Muscle of leg (tissue), 11 donors: ENCODE data around the gene CDH22. TPM values are rescaled to one million over a fixed set of nuclear protein-coding genes. Genes with fewer than 3 reads are reported as not detected.

Experiments used
- DNase-seq: peaks from one replicate; pipeline ENCODE4 v3.0.0; 2013
- H3K27ac ChIP-seq: one replicate; pipeline ENCODE4 v1.5.1; 2013; ENCODE audit warnings: mild to moderate bottlenecking, low read length, control low read depth
- H3K27me3 ChIP-seq: one replicate; pipeline ENCODE4 v1.6.1; 2013; ENCODE audit warnings: low read length; ENCODE audit not compliant: control insufficient read depth, insufficient read depth
- H3K36me3 ChIP-seq: one replicate; pipeline ENCODE4 v1.6.1; 2013; ENCODE audit warnings: low read length; ENCODE audit not compliant: control insufficient read depth, insufficient read depth
- H3K4me1 ChIP-seq: one replicate; pipeline ENCODE4 v1.6.1; 2013; ENCODE audit warnings: low read length; ENCODE audit not compliant: control insufficient read depth, insufficient read depth
- H3K4me3 ChIP-seq: one replicate; pipeline ENCODE4 v1.5.1; 2013; ENCODE audit warnings: low read length, control low read depth
- H3K9me3 ChIP-seq: replicated peaks from 2 replicates; pipeline ENCODE4 v1.6.1; 2013; ENCODE audit warnings: low read depth, low read length; ENCODE audit not compliant: control insufficient read depth
- WGBS: methylation state at CpG from one replicate; pipeline ENCODE4 v1.1.5; 2013; ENCODE audit warnings: missing lambda C conversion rate; ENCODE audit not compliant: insufficient coverage; 5-methylcytosine and 5-hydroxymethylcytosine counted together
- polyA plus RNA-seq, 8 donors: library from polyadenylated mRNA; unstranded; fragments of 120-200 nt; gene quantifications; one replicate each; pipeline versions ENCODE4 v1.2.1 to v1.2.3, GENCODE V29; 2013; ENCODE audit warnings: inconsistent platforms in 1 of 8, low replicate concordance in 1 of 8; ENCODE audit not compliant: insufficient read length in 8 of 8, insufficient read depth in 1 of 8
- total RNA-seq: library from RNA; stranded (reverse); fragments of 120-200 nt; gene quantifications from one replicate; pipeline ENCODE4 v1.2.4, GENCODE V29; 2013

Gene CDH22
- total and polyA plus RNA-seq, 9 donors, result 0.13 to 0.43 (median 0.25) TPM

GRCh38 chr20:46161921-46162320 lies 146.4 kb downstream of the CDH22 start:
- peaks cover 23% of the 10 kb centered on the region for H3K27me3 ChIP-seq
- no peak for DNase-seq
- no peak overlapping the region for H3K4me3 ChIP-seq
- no peaks in the 10 kb centered on the region for H3K36me3 ChIP-seq
- no peaks in the 10 kb centered on the region for H3K9me3 ChIP-seq
- H3K4me1 ChIP-seq, result no peaks in the 10 kb centered on the region
- no CpG with 5 or more reads among the region's 1 CpG for WGBS
- no peak overlapping the region for H3K27ac ChIP-seq

GRCh38 chr20:46160661-46161060 lies 147.6 kb downstream of the CDH22 start:
- Histone ChIP-seq H3K36me3 (no peaks in the 10 kb centered on the region), H3K27me3 (peaks cover 22% of the 10 kb centered on the region), H3K27ac (no peak overlapping the region), H3K9me3 (no peaks in the 10 kb centered on the region), H3K4me1 (no peaks in the 10 kb centered on the region), H3K4me3 (no peak overlapping the region)
- 50% methylated on average over 5 of the region's 5 CpGs for WGBS
- no peak for DNase-seq

GRCh38 chr20:46159101-46159897 lies 149.0 kb downstream of the CDH22 start:
- WGBS, result 86% methylated on average over 1 of the region's 7 CpGs
- Histone ChIP-seq H3K9me3 (no peaks in the 10 kb centered on the region), H3K36me3 (no peaks in the 10 kb centered on the region), H3K4me3 (no peak overlapping the region), H3K27ac (no peak overlapping the region), H3K4me1 (no peaks in the 10 kb centered on the region), H3K27me3 (peaks cover 25% of the 10 kb centered on the region)
- DNase-seq, result no peak

GRCh38 chr20:46158476-46158987 lies 149.8 kb downstream of the CDH22 start:
- no peaks in the 10 kb centered on the region for H3K4me1 ChIP-seq
- no peak for DNase-seq
- no CpG with 5 or more reads among the region's 5 CpGs for WGBS
- H3K4me3 ChIP-seq, result no peak overlapping the region
- H3K36me3 ChIP-seq, result no peaks in the 10 kb centered on the region
- no peak overlapping the region for H3K27ac ChIP-seq
- H3K27me3 ChIP-seq, result peaks cover 30% of the 10 kb centered on the region
- no peaks in the 10 kb centered on the region for H3K9me3 ChIP-seq

- Histone ChIP-seq H3K9me3 (no peaks in the 10 kb centered on the region), H3K27me3 (peaks cover 34% of the 10 kb centered on the region), H3K27ac (no peak overlapping the region), H3K4me3 (no peak overlapping the region), H3K36me3 (no peaks in the 10 kb centered on the region), H3K4me1 (no peaks in the 10 kb centered on the region)
- 36% methylated on average over 5 of the region's 7 CpGs for WGBS
- DNase-seq, result no peak
Measured at GRCh38 chr20:46157625-46158024, 150.7 kb downstream of the CDH22 start.

- Histone ChIP-seq H3K4me3 (no peak overlapping the region), H3K4me1 (no peaks in the 10 kb centered on the region), H3K36me3 (no peaks in the 10 kb centered on the region), H3K9me3 (no peaks in the 10 kb centered on the region), H3K27ac (no peak overlapping the region), H3K27me3 (peaks cover 36% of the 10 kb centered on the region)
- DNase-seq, result no peak
- WGBS, result 77% methylated on average over 3 of the region's 6 CpGs
Measured at GRCh38 chr20:46157076-46157592, 151.2 kb downstream of the CDH22 start.

- 43% methylated on average over 3 of the region's 8 CpGs for WGBS
- Histone ChIP-seq H3K4me3 (no peak overlapping the region), H3K9me3 (no peaks in the 10 kb centered on the region), H3K27ac (no peak overlapping the region), H3K27me3 (peaks cover 38% of the 10 kb centered on the region), H3K36me3 (no peaks in the 10 kb centered on the region), H3K4me1 (no peaks in the 10 kb centered on the region)
- no peak for DNase-seq
Measured at GRCh38 chr20:46156065-46156464, 152.2 kb downstream of the CDH22 start.

- Histone ChIP-seq H3K4me1 (no peaks in the 10 kb centered on the region), H3K27me3 (peaks cover 34% of the 10 kb centered on the region), H3K9me3 (no peaks in the 10 kb centered on the region), H3K4me3 (no peak overlapping the region), H3K27ac (no peak overlapping the region), H3K36me3 (no peaks in the 10 kb centered on the region)
- 100% methylated on average over 1 of the region's 2 CpGs for WGBS
- DNase-seq, result no peak
Measured at GRCh38 chr20:46154796-46155195, 153.5 kb downstream of the CDH22 start.

GRCh38 chr20:46154305-46154704 lies 154.0 kb downstream of the CDH22 start:
- H3K4me1 ChIP-seq, result no peaks in the 10 kb centered on the region
- H3K27ac ChIP-seq, result no peak overlapping the region
- H3K9me3 ChIP-seq, result no peaks in the 10 kb centered on the region
- H3K36me3 ChIP-seq, result no peaks in the 10 kb centered on the region
- no peak for DNase-seq
- peaks cover 34% of the 10 kb centered on the region for H3K27me3 ChIP-seq
- no peak overlapping the region for H3K4me3 ChIP-seq
- 86% methylated on average over 1 of the region's 5 CpGs for WGBS

GRCh38 chr20:46152824-46153586 lies 155.3 kb downstream of the CDH22 start:
- 48% methylated on average over 31 of the region's 33 CpGs for WGBS
- Histone ChIP-seq H3K27ac (no peak overlapping the region), H3K4me3 (no peak overlapping the region), H3K9me3 (no peaks in the 10 kb centered on the region), H3K36me3 (no peaks in the 10 kb centered on the region), H3K27me3 (peaks cover 38% of the 10 kb centered on the region), H3K4me1 (no peaks in the 10 kb centered on the region)
- DNase-seq, result no peak
